Prostate gland (tissue), 2 donors: ENCODE results near the gene IFI6.

Experiments used
- CTCF ChIP-seq, 4 experiments: fragments of 200-600 bp in 2 of 4; fragments of 450-650 bp in 2 of 4; sonication (generic) in 2 of 4; IDR thresholded peaks; 1 replicate in 3 of 4; 2 replicates in 1 of 4; pipeline ENCODE4 v1.5.1; 2016 to 2019; ENCODE audit warnings: antibody characterized with exemption in 4 of 4, mild to moderate bottlenecking in 2 of 4, moderate library complexity in 2 of 4
- POLR2A ChIP-seq: fragments of 450-650 bp; IDR thresholded peaks from one replicate; pipeline ENCODE4 v1.6.1; 2016; ENCODE audit warnings: antibody characterized with exemption, mild to moderate bottlenecking
- POLR2AphosphoS5 ChIP-seq: sonication (generic); formaldehyde crosslinking; IDR thresholded peaks from one replicate; pipeline ENCODE4 v1.6.1; 2017; ENCODE audit warnings: antibody characterized with exemption

DNA sequence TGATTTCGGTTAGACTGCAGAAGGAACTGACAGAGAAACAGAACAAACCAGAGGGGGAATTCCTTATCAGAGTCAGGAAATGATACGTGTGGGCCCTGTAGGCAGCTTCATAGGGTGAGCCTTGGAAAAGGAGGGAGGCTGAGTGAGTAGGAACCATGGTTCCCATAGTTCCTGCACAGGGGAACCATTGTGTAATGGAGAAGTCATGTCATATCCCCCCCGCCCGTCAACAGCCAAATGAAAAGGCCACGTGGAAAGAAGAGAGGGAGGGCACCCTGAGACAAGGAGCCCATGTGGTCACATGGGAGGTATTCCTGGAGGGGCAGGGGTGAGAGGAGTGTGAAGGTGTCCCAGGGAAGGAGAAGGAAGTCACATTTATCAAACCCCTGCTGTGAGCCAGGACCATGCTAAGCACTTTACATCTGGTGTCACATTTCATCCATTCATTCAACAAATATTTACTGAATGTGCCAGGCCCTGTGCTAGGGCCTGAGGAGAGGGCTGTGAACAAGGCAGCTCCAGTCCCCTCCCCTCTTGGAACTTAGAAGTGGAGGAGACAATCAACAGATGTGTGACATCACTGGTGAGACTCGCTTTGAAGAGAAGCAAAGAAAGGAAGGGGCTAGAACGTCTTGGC lies 21.3 kb downstream of the IFI6 start:
- TF ChIP-seq CTCF (IDR thresholded peaks at IDR 0.05) = no peak
- TF ChIP-seq POLR2A = no peak
- TF ChIP-seq POLR2AphosphoS5 = no peak
